ENCODE data around the gene LSAMP. TPM values are rescaled to one million over a fixed set of nuclear protein-coding genes. Genes with fewer than 3 reads are reported as not detected.

Gene LSAMP
- total RNA-seq, 1 donor from 2014 or later: 24.6 TPM

DNA sequence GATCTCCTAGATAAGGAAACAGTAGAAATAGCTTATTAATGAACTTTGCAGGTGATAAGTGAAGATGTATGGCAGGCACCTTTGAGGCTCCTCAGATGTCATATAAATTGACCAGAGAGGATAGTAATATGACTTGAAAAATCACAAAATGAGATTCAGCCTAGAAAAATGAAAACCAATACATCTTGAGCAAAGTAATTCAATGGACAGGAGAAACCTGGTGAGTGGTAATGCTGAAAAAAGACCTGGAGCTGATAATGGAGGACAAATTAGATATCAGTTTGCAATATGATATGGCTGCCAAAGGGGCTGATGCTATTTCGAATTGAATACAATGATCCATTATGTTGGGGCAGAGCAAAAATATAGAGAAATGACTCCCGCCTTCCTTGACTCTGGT lies 103.9 kb downstream of the LSAMP start:
- no peak for DNase-seq
- Histone ChIP-seq H3K27me3 (no peaks in the 10 kb centered on the region), H3K4me1 (no peaks in the 10 kb centered on the region), H3K4me3 (no peak overlapping the region), H3K9me3 (no peaks in the 10 kb centered on the region), H3K27ac (no peak overlapping the region), H3K36me3 (no peaks in the 10 kb centered on the region)
- ATAC-seq: no peak
- TF ChIP-seq, protein P1, sequence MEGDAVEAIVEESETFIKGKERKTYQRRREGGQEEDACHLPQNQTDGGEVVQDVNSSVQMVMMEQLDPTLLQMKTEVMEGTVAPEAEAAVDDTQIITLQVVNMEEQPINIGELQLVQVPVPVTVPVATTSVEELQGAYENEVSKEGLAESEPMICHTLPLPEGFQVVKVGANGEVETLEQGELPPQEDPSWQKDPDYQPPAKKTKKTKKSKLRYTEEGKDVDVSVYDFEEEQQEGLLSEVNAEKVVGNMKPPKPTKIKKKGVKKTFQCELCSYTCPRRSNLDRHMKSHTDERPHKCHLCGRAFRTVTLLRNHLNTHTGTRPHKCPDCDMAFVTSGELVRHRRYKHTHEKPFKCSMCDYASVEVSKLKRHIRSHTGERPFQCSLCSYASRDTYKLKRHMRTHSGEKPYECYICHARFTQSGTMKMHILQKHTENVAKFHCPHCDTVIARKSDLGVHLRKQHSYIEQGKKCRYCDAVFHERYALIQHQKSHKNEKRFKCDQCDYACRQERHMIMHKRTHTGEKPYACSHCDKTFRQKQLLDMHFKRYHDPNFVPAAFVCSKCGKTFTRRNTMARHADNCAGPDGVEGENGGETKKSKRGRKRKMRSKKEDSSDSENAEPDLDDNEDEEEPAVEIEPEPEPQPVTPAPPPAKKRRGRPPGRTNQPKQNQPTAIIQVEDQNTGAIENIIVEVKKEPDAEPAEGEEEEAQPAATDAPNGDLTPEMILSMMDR (IDR thresholded peaks at IDR 0.05): no peak
- intact Hi-C loops (cut with DNase I): no loop called here

DNA sequence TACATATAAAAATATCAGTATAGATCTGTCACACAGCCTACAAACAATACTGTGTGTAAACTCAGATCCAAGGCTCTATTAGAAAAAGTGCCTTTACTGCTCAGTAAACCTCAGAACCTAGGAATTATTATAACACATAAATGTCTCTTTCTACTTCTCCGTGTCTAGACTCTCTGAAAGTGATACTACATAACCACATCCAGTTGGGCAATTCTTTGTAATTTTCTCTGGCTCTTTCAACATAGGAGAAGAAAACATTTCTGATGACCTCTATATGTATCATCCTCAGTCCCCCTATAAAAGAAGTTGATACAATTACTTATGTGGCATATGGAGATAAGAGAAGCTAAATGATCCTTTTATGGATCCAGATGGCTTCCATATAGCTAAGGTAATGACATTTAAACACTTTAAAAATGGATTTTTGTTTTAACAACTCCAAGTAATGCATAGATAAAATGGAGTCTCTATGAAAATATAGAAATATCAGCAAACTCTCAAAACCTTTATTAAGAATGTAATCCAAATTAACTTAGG lies 104.5 kb downstream of the LSAMP start:
- H3K27me3 ChIP-seq: no peaks in the 10 kb centered on the region
- no peaks in the 10 kb centered on the region for H3K4me1 ChIP-seq
- H3K36me3 ChIP-seq: no peaks in the 10 kb centered on the region
- intact Hi-C loops (cut with DNase I): no loop called here
- DNase-seq (no peak), ATAC-seq (no peak)
- TF ChIP-seq, protein P1 (IDR thresholded peaks at IDR 0.05): no peak
- H3K9me3 ChIP-seq: no peaks in the 10 kb centered on the region
- no peak overlapping the region for H3K4me3 ChIP-seq
- H3K27ac ChIP-seq: no peak overlapping the region

DNA sequence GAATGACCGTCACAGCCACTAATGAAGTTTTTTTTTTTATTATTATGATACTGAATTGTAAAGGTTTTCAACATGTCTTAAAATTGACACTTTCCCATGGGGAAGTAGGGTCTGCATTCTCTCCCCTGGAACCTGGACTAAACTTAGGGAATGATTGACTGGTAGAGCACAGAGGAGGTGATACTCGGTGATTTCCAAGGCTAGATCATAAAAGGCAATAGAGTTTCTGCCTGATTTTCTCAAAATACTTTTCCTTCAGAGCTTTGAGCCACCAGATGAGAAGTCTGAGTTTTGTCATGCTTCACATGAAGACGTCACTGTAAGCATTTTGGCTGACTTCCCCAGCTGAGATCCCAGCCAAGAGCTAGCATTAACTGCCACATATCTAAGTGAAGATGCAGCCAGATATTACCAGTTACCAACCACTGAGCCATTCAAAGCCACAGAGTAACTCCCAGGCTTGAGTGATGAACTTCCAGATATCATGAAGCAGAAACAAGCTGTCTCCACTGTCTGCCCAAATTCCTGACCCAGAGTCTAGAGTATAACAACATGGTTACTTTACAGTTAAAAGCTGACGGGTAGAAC lies 105.8 kb downstream of the LSAMP start:
- Histone ChIP-seq H3K36me3 (no peaks in the 10 kb centered on the region), H3K9me3 (no peaks in the 10 kb centered on the region), H3K4me1 (no peaks in the 10 kb centered on the region), H3K27me3 (no peaks in the 10 kb centered on the region), H3K4me3 (no peak overlapping the region), H3K27ac (no peak overlapping the region)
- intact Hi-C loops (cut with DNase I): no loop called here
- ATAC-seq (peak; percentile 31), DNase-seq (no peak)
- TF ChIP-seq, protein P1 (IDR thresholded peaks at IDR 0.05): no peak

DNA sequence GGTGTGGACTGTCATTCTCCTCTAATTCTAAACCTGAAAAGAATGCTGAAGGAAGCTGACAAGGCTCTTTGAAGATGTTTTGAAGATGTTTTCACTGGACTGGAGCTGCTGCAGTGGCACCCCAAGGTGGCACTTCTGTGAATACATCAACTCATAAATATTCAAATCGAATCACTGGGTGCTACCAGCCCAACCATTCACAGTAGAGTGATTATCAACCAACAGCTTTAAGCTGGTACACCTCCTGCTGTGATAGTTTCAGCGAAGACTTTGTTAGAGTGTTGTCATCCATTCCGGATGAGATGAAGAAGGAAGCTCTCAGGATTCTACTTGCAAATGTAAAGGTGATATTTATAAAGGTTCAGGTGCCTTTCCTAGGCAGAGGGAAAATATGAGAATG lies 106.6 kb downstream of the LSAMP start:
- intact Hi-C loops (cut with DNase I): no loop called here
- no peak overlapping the region for H3K27ac ChIP-seq
- no peak for DNase-seq
- H3K27me3 ChIP-seq: no peaks in the 10 kb centered on the region
- TF ChIP-seq, protein P1 (IDR thresholded peaks at IDR 0.05): no peak
- ATAC-seq: no peak
- no peaks in the 10 kb centered on the region for H3K9me3 ChIP-seq
- H3K4me1 ChIP-seq: no peaks in the 10 kb centered on the region
- no peak overlapping the region for H3K4me3 ChIP-seq
- H3K36me3 ChIP-seq: no peaks in the 10 kb centered on the region

DNA sequence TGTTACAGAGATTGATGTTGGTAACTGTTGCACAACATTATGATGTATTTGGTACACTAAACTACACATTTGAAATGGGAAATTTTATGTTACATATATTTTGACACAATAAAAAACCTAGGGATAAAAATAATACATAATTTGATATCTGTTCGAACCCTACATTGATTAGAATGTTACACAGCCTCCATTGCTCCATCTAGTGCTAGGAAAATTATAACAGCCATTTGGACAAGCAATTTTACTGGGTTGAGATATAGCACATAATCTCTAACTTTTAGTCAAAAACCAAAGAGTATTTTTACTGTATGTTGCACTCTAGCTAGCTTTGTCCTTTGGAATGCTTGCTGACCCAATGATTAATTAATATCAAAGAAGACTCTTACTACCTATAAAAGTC lies 108.1 kb downstream of the LSAMP start:
- intact Hi-C loops (cut with DNase I): no loop called here
- DNase-seq: no peak
- H3K4me3 ChIP-seq: no peak overlapping the region
- no peaks in the 10 kb centered on the region for H3K36me3 ChIP-seq
- H3K9me3 ChIP-seq: no peaks in the 10 kb centered on the region
- H3K27ac ChIP-seq: no peak overlapping the region
- H3K4me1 ChIP-seq: no peaks in the 10 kb centered on the region
- ATAC-seq: no peak
- H3K27me3 ChIP-seq: no peaks in the 10 kb centered on the region
- TF ChIP-seq, protein P1 (IDR thresholded peaks at IDR 0.05): no peak

DNA sequence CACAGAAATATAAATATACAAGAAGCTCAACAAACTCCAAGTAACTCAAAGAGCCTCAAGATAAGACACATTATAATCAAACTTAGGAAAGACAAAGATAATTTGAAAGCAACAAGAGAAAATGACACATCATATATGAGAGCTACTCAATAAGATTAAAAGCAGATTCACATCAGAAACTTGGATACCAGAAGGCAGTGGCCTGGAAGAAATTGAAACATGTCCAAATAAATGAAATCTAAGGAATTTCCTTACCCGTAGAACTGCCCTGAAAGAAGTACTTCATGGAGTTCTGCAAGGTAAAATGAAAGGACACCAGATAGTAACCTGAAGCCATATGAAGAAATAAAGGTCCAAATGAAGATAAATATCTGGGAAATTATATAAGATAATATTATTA lies 113.9 kb downstream of the LSAMP start:
- intact Hi-C loops (cut with DNase I): no loop called here
- TF ChIP-seq, protein P1 (IDR thresholded peaks at IDR 0.05): no peak
- H3K36me3 ChIP-seq: no peaks in the 10 kb centered on the region
- no peaks in the 10 kb centered on the region for H3K4me1 ChIP-seq
- H3K27ac ChIP-seq: no peak overlapping the region
- DNase-seq: no peak
- H3K9me3 ChIP-seq: no peaks in the 10 kb centered on the region
- H3K27me3 ChIP-seq: no peaks in the 10 kb centered on the region
- no peak overlapping the region for H3K4me3 ChIP-seq
- ATAC-seq: no peak

Measured in upper lobe of right lung (tissue), 1 donor.